ENCODE data around the gene KLF12. TPM values are rescaled to one million over a fixed set of nuclear protein-coding genes. Genes with fewer than 3 reads are reported as not detected.

KLF12 gene
- total RNA-seq: 10 to 100 TPM in 1 of 4 donors, 1 to 10 TPM in 3; 2.4 to 14.5 (median 3.9) TPM

GRCh38 chr13:74134221-74134776 is at the start of gene KLF12:
TSS of gene KLF12 (minus strand) at chr13:74134404.
- DNase-seq (ENCODE audit: low spot score) (peak; percentile 31), ATAC-seq (ENCODE audit: low FRiP score) (peak; percentile 78)
- no peak for TF ChIP-seq CTCF (IDR thresholded peaks at IDR 0.05)

- ATAC-seq (ENCODE audit: low FRiP score): no peak
These were observed 48.3 kb upstream of the KLF12 start for GRCh38 chr13:74182491-74182890.

GRCh38 chr13:74174810-74175209 is 40.6 kb upstream of the KLF12 start:
- TF ChIP-seq CTCF (IDR thresholded peaks at IDR 0.05): no peak
- DNase-seq (ENCODE audit: low spot score): no peak
- no peak for ATAC-seq (ENCODE audit: low FRiP score)

More at GRCh38 chr13:74182491-74182890, 48.3 kb upstream of the KLF12 start:
- no peak for TF ChIP-seq CTCF (IDR thresholded peaks at IDR 0.05)
- no peak for DNase-seq (ENCODE audit: low spot score)

- no peak for TF ChIP-seq CTCF (IDR thresholded peaks at IDR 0.05)
- ATAC-seq (ENCODE audit: low FRiP score) (no peak), DNase-seq (ENCODE audit: low spot score) (no peak)
These were observed 39.6 kb upstream of the KLF12 start for GRCh38 chr13:74173822-74174221.

- TF ChIP-seq CTCF (IDR thresholded peaks at IDR 0.05): no peak
- ATAC-seq (ENCODE audit: low FRiP score) (no peak), DNase-seq (ENCODE audit: low spot score) (no peak)
These were observed 37.4 kb upstream of the KLF12 start for GRCh38 chr13:74171641-74172040.

GRCh38 chr13:74169676-74170075 is 35.5 kb upstream of the KLF12 start:
- ATAC-seq (ENCODE audit: low FRiP score): no peak
- no peak for TF ChIP-seq CTCF (IDR thresholded peaks at IDR 0.05)

GRCh38 chr13:74168263-74168675 is 34.1 kb upstream of the KLF12 start:
- ATAC-seq (ENCODE audit: low FRiP score): no peak

More at GRCh38 chr13:74169676-74170075, 35.5 kb upstream of the KLF12 start:
- no peak for DNase-seq (ENCODE audit: low spot score)

More at GRCh38 chr13:74168263-74168675, 34.1 kb upstream of the KLF12 start:
- TF ChIP-seq CTCF (IDR thresholded peaks at IDR 0.05): no peak
- DNase-seq (ENCODE audit: low spot score): no peak
